WTC11 (cell line): ENCODE results near the gene LGMN. TPM values are rescaled to one million over a fixed set of nuclear protein-coding genes. Genes with fewer than 3 reads are reported as not detected.

Experiments
- ATAC-seq: fragments of 200-7000 bp; cut with Tn5 transposase; 2 replicates; pipeline ENCODE4 v1.10.0; 2021; ENCODE audit warnings: mild to moderate bottlenecking, moderate library complexity
- CTCF ChIA-PET: fragments of 300-600 bp; sonication (Branson Sonifier 250); formaldehyde crosslinking; loops from one replicate; lab custom pipeline; 2021; ENCODE audit warnings: antibody characterized with exemption; lab: Charles Lee
- POLR2A ChIA-PET: fragments of 350-600 bp; sonication (Branson Sonifier 250); formaldehyde crosslinking; loops from one replicate; lab custom pipeline; 2021; ENCODE audit warnings: antibody characterized with exemption; lab: Charles Lee
- DNase-seq: peaks from one replicate; pipeline ENCODE4 v3.0.0; 2021; ENCODE audit warnings: low spot score
- H3K27ac Mint-ChIP-seq: 2 replicates; pipeline ENCODE4 v1.8.0; 2021; ENCODE audit warnings: mixed read lengths
- H3K27me3 Mint-ChIP-seq: 2 replicates; pipeline ENCODE4 v1.8.0; 2021; ENCODE audit warnings: low read depth, mild to moderate bottlenecking, moderate library complexity, mixed read lengths
- H3K36me3 Mint-ChIP-seq: 2 replicates; pipeline ENCODE4 v1.8.0; 2021; ENCODE audit warnings: mixed read lengths
- H3K4me1 Mint-ChIP-seq: 2 replicates; pipeline ENCODE4 v1.8.0; 2022; ENCODE audit warnings: mixed read lengths
- H3K4me3 Mint-ChIP-seq: 2 replicates; pipeline ENCODE4 v1.8.0; 2021; ENCODE audit warnings: mild to moderate bottlenecking, moderate library complexity, mixed read lengths
- H3K9me3 Mint-ChIP-seq: 2 replicates; pipeline ENCODE4 v1.8.0; 2021; ENCODE audit warnings: mixed read lengths
- CBFB ChIP-seq: sonication (generic); formaldehyde crosslinking; IDR thresholded peaks from 2 replicates; pipeline ENCODE4 v1.8.1; 2022; ENCODE audit warnings: mild to moderate bottlenecking, low read depth, missing genetic modification reagents
- CREB1 ChIP-seq: sonication (generic); formaldehyde crosslinking; IDR thresholded peaks from 2 replicates; pipeline ENCODE4 v1.8.0; 2023; ENCODE audit warnings: mild to moderate bottlenecking, missing genetic modification reagents
- CREM ChIP-seq: sonication (generic); formaldehyde crosslinking; IDR thresholded peaks from 2 replicates; pipeline ENCODE4 v1.8.1; 2022; ENCODE audit warnings: mild to moderate bottlenecking, missing genetic modification reagents, moderate library complexity
- ESRRA ChIP-seq: sonication (generic); formaldehyde crosslinking; IDR thresholded peaks from 2 replicates; pipeline ENCODE4 v1.8.1; 2022; ENCODE audit warnings: mild to moderate bottlenecking, missing genetic modification reagents, borderline replicate concordance
- GRHL2 ChIP-seq: fragments of 250-450 bp; sonication (Bioruptor Pico); IDR thresholded peaks from 2 replicates; pipeline ENCODE4 v1.8.0; 2022; ENCODE audit warnings: mild to moderate bottlenecking, moderate library complexity; ENCODE audit not compliant: insufficient replicate concordance, severe bottlenecking
- HMGXB4 ChIP-seq: sonication (generic); formaldehyde crosslinking; IDR thresholded peaks from 2 replicates; pipeline ENCODE4 v1.8.1; 2023; ENCODE audit warnings: mild to moderate bottlenecking, moderate library complexity, missing genetic modification reagents
- IRF2 ChIP-seq: sonication (generic); formaldehyde crosslinking; IDR thresholded peaks from 2 replicates; pipeline ENCODE4 v1.8.0; 2022; ENCODE audit warnings: low read depth, missing genetic modification reagents, borderline replicate concordance
- JAZF1 ChIP-seq: fragments of 250-450 bp; sonication (Bioruptor Pico); IDR thresholded peaks from 2 replicates; pipeline ENCODE4 v1.9.0; 2021; ENCODE audit warnings: moderate library complexity, mild to moderate bottlenecking, inconsistent platforms
- NR2C2 ChIP-seq: sonication (generic); formaldehyde crosslinking; IDR thresholded peaks from 2 replicates; pipeline ENCODE4 v1.8.0; 2022; ENCODE audit warnings: mild to moderate bottlenecking, missing genetic modification reagents
- OVOL2 ChIP-seq: fragments of 250-450 bp; sonication (Bioruptor Pico); IDR thresholded peaks from 2 replicates; pipeline ENCODE4 v1.9.0; 2021; ENCODE audit warnings: mild to moderate bottlenecking, borderline replicate concordance
- RORB ChIP-seq: fragments of 250-450 bp; sonication (Bioruptor Pico); IDR thresholded peaks from 2 replicates; pipeline ENCODE4 v1.9.0; 2021; ENCODE audit warnings: mild to moderate bottlenecking
- SP1 ChIP-seq: sonication (generic); formaldehyde crosslinking; conservative IDR thresholded peaks from 2 replicates; pipeline ENCODE4 v1.8.1; 2022; ENCODE audit warnings: missing genetic modification reagents
- ZBTB21 ChIP-seq: sonication (generic); formaldehyde crosslinking; IDR thresholded peaks from 2 replicates; pipeline ENCODE4 v1.8.1; 2023; ENCODE audit warnings: mild to moderate bottlenecking, missing genetic modification reagents, borderline replicate concordance
- ZBTB43 ChIP-seq: sonication (generic); formaldehyde crosslinking; IDR thresholded peaks from 2 replicates; pipeline ENCODE4 v1.8.1; 2023; ENCODE audit warnings: mild to moderate bottlenecking, missing genetic modification reagents
- ZNF425 ChIP-seq: fragments of 250-450 bp; sonication (Bioruptor Pico); conservative IDR thresholded peaks from 2 replicates; pipeline ENCODE4 v1.9.0; 2021; ENCODE audit warnings: mild to moderate bottlenecking
- total RNA-seq: library from RNA; stranded (reverse); gene quantifications from 3 replicates; pipeline ENCODE4 v1.2.3, GENCODE V29; 2021
- TF ChIP-seq, protein P1 (sequence below): sonication (generic); formaldehyde crosslinking; IDR thresholded peaks from 2 replicates; pipeline ENCODE4 v1.8.0; 2022; ENCODE audit warnings: mild to moderate bottlenecking, missing genetic modification reagents
- TF ChIP-seq, protein P2 (sequence below): sonication (generic); formaldehyde crosslinking; IDR thresholded peaks from 2 replicates; pipeline ENCODE4 v1.8.0; 2023; ENCODE audit warnings: missing genetic modification reagents, mild to moderate bottlenecking, borderline replicate concordance

The LGMN gene
- total RNA-seq, 1 experiment from 2014 or later = 55.7 TPM

- Mint-ChIP-seq H3K9me3 (peaks cover 3% of the 10 kb centered on the region), H3K4me3 (no peak overlapping the region), H3K27ac (peak overlapping the region; percentile 17; the same call in 1 of the 2 replicates), H3K4me1 (no peaks in the 10 kb centered on the region), H3K36me3 (peaks cover 32% of the 10 kb centered on the region), H3K27me3 (no peaks in the 10 kb centered on the region)
- DNase-seq (no peak), ATAC-seq (no peak)
- ChIA-PET POLR2A (no interaction called here), CTCF (interaction anchor here (0.6 to 1.1 kb wide), 2 partner anchors 39 to 1237 kb away, joined by 3 to 4 read pairs; no protein-coding TSS in a partner anchor)
- TF ChIP-seq, protein P1, sequence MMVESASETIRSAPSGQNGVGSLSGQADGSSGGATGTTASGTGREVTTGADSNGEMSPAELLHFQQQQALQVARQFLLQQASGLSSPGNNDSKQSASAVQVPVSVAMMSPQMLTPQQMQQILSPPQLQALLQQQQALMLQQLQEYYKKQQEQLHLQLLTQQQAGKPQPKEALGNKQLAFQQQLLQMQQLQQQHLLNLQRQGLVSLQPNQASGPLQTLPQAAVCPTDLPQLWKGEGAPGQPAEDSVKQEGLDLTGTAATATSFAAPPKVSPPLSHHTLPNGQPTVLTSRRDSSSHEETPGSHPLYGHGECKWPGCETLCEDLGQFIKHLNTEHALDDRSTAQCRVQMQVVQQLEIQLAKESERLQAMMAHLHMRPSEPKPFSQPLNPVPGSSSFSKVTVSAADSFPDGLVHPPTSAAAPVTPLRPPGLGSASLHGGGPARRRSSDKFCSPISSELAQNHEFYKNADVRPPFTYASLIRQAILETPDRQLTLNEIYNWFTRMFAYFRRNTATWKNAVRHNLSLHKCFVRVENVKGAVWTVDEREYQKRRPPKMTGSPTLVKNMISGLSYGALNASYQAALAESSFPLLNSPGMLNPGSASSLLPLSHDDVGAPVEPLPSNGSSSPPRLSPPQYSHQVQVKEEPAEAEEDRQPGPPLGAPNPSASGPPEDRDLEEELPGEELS (CRISPR knock-in tag) = no peak
- TF ChIP-seq ZNF425 (CRISPR knock-in tag) = no peak
- no peak for TF ChIP-seq ESRRA (CRISPR knock-in tag)
- no peak for TF ChIP-seq OVOL2 (CRISPR knock-in tag)
- no peak for TF ChIP-seq ZBTB21
- TF ChIP-seq JAZF1 (CRISPR knock-in tag) = no peak
- TF ChIP-seq RORB = no peak
- TF ChIP-seq SP1 = no peak
- no peak for TF ChIP-seq HMGXB4 (CRISPR knock-in tag)
- no peak for TF ChIP-seq CBFB (CRISPR knock-in tag)
- no peak for TF ChIP-seq NR2C2 (CRISPR knock-in tag)
- no peak for TF ChIP-seq GRHL2 (CRISPR knock-in tag)
- TF ChIP-seq ZBTB43 (CRISPR knock-in tag) = no peak
- TF ChIP-seq, protein P2, sequence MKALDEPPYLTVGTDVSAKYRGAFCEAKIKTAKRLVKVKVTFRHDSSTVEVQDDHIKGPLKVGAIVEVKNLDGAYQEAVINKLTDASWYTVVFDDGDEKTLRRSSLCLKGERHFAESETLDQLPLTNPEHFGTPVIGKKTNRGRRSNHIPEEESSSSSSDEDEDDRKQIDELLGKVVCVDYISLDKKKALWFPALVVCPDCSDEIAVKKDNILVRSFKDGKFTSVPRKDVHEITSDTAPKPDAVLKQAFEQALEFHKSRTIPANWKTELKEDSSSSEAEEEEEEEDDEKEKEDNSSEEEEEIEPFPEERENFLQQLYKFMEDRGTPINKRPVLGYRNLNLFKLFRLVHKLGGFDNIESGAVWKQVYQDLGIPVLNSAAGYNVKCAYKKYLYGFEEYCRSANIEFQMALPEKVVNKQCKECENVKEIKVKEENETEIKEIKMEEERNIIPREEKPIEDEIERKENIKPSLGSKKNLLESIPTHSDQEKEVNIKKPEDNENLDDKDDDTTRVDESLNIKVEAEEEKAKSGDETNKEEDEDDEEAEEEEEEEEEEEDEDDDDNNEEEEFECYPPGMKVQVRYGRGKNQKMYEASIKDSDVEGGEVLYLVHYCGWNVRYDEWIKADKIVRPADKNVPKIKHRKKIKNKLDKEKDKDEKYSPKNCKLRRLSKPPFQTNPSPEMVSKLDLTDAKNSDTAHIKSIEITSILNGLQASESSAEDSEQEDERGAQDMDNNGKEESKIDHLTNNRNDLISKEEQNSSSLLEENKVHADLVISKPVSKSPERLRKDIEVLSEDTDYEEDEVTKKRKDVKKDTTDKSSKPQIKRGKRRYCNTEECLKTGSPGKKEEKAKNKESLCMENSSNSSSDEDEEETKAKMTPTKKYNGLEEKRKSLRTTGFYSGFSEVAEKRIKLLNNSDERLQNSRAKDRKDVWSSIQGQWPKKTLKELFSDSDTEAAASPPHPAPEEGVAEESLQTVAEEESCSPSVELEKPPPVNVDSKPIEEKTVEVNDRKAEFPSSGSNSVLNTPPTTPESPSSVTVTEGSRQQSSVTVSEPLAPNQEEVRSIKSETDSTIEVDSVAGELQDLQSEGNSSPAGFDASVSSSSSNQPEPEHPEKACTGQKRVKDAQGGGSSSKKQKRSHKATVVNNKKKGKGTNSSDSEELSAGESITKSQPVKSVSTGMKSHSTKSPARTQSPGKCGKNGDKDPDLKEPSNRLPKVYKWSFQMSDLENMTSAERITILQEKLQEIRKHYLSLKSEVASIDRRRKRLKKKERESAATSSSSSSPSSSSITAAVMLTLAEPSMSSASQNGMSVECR (CRISPR knock-in tag) = no peak
- no peak for TF ChIP-seq CREM
- no peak for TF ChIP-seq CREB1 (CRISPR knock-in tag)
- no peak for TF ChIP-seq IRF2 (CRISPR knock-in tag)
These were observed 22.1 kb downstream of the LGMN start for GRCh38 chr14:92726135-92726932.
